Muscle of arm (tissue), 12 donors: ENCODE data around the gene DNAH11. TPM values are rescaled to one million over a fixed set of nuclear protein-coding genes. Genes with fewer than 3 reads are reported as not detected.

ENCODE experiments used
- DNase-seq: peaks from one replicate; pipeline ENCODE4 v3.0.0-alpha.2; 2013
- polyA plus RNA-seq, 12 donors: library from polyadenylated mRNA; unstranded; fragments of 120-200 nt; gene quantifications; one replicate each; pipeline ENCODE4 v1.2.1, GENCODE V29; 2013; ENCODE audit not compliant: insufficient read length in 12 of 12

The DNAH11 gene
- polyA plus RNA-seq, 12 donors = 0.12 to 1.7 (median 0.93) TPM; not detected in 2

GRCh38 chr7:21550821-21551531 is 8.1 kb downstream of the DNAH11 start:
- DNase-seq = no peak

DNA sequence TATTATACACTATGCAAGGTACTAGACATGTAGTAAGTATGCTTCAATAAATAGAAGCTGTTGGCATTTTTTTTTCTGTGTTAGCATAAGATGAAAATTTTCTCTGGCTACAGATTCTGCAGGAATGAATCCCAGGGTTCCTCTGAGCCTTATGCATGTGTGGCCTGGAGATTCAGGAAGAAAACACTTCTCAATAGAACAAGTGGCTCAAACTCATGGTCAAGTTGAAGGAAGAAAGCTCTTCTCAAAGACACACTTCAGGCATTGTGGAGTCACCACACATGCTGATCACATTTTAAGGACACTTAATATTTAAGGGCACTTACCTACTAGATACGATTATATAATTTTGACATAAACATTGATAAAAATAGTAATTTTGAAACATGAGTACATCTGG is 19.5 kb downstream of the DNAH11 start:
- DNase-seq = no peak

DNA sequence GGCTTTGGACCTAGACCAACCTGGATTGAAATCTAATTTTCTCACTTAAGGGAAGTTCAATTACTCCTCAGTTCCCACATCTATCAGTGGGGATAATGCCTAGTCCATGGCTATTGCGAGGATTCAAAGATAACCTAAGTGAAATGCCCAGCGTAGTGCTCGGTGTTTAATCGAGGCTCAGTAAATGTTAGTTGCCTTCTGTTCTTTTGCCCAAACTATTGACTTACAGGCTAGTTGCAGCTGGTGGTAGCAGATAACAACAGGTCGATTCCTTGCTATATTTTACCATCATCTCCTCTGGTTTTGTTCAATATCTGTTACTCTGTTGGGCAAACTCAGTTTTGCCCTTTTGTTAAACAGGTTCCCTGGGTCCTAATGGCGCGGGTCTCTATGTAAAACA is 22.8 kb downstream of the DNAH11 start:
- no peak for DNase-seq

DNA sequence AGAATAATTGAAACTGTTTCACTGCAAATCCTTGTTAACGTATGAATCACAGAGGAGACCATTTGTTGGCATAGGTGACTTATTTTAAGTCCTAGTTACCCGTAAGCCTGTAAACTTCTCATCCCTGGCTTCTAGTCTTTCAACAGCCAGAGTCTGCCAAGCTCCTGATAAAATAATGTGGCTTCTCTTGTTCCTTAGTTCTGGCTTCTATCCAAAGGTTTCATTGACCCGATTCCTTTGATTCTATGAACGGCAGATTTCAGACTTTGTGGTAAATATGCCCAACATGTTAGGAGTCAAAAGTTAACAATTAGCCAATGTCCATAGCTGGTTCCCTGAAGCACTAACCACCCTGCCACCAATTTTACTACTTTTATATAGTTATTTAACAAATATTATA is 23.3 kb downstream of the DNAH11 start:
- DNase-seq = no peak

DNA sequence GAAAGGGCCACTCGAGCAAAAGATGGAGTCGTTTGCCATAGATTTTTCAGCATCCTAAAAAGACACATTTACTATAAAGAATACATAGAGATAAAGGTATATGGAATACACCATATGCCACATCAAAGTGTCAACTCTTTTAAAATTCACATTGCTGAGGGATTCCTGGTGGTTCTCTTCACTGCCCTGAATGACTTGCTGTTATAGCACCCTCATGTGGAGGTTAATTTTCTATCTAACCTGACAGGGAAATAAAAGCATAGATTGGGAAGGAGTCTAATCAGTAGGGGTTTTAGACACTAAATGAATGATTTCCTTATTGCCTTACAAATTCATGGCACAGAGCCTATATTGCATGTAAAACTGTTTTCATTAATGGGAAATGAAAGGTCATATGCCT is 25.9 kb downstream of the DNAH11 start:
- no peak for DNase-seq

- no peak for DNase-seq
Measured at GRCh38 chr7:21572331-21573313, 29.8 kb downstream of the DNAH11 start.

- no peak for DNase-seq
Measured at GRCh38 chr7:21579341-21580072, 36.7 kb downstream of the DNAH11 start.

DNA sequence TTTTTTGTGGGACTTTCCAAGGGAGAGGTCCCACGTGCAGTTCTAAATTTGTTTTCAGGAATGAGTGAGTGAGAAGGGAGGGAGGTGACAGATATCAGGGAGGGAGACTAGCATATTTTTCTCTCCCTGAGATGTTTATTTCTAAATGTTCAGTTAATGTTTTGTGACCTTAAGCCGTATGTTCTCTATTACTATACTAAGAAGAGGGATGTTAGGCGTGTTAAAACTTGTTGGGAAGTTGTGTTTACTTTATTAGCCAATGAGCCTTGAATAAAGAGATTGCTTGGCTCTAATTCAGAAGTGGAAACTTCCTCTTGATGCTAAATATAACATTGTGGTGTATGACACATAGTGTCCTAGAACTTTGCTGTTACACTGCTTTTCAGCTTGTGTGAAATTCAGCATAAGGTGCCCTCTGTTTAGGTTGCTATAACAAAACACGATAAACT is 37.3 kb downstream of the DNAH11 start:
- no peak for DNase-seq

DNA sequence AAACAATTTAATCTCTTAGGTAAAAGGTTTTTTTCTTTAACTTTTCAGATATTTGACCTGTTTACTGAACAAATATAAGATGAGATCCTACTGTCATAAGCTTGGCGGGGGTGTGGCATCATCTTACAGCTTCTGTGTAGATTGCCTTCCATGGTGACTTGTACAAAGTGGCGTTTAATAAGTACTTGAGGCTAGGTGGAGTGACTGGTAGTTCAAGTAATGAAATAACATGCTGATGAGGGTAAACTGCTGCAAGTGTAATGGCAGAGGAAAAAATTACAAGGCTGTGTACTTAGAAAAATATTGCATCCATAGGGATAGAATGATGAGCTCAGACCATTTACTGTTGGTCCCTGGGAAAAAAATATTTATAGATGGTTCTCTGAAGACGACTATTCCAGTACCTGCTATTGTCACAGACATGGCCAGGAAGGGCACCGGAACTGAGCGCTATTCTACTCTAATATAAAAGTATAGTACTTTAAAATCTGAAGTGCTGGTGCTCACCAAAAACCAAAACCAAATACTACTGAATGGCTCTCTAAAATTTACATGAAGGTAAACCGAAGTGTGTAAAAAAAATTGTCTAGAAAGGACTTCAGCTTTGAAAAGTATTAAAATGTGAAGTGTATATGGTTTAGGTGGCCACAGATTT is 42.4 kb downstream of the DNAH11 start:
- DNase-seq = no peak

DNA sequence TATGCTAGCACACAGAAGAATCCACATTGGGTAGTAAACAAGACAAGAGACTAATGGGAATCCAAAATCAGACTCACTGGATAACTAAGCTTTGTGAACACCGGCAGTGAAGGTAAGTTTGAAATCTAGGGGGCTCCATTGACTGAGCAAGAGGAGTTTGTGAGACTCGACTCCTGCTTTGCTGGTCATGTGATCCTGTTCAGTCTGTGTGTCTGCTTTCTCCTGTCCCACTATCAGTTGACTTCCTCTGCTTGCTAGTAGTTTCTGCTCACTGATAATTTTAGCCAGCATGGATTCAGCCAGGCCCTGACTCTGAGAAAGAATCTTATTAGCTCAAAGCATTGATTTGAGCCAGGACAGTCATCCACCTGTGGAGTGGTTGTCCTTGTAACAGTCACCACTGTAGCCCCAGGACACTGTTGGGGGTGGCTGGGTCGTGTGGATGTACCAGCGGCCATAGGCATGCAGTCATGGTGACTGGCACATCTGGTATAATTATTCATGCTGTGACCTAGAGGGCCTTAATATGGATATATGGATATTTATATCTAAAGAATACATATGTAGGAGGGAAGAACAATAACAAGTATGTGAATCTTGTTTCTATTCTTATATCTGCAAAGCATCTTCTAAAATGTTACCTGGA is 44.4 kb downstream of the DNAH11 start:
- no peak for DNase-seq

DNA sequence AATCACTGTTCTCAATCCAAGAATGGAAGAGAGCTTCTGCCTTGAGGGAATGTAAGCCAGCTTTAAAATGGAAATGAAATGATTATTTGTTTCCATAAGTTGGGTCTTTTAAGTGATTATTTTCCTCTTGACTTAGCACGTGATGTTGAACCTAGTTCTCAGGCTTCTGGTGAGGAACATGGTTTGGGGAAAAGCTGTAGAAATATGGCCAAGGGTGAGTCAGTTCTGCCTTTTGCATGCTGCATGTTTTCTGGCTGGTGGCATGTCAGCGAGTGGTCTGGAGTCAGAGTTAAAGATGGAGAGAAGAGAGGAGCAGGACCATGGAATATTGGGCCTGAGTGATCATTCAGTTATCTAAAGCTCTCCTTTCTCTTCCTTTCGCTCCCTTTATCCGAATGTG is 54.0 kb downstream of the DNAH11 start:
- DNase-seq = no peak

- no peak for DNase-seq
Measured at GRCh38 chr7:21603462-21603861, 60.6 kb downstream of the DNAH11 start.

DNA sequence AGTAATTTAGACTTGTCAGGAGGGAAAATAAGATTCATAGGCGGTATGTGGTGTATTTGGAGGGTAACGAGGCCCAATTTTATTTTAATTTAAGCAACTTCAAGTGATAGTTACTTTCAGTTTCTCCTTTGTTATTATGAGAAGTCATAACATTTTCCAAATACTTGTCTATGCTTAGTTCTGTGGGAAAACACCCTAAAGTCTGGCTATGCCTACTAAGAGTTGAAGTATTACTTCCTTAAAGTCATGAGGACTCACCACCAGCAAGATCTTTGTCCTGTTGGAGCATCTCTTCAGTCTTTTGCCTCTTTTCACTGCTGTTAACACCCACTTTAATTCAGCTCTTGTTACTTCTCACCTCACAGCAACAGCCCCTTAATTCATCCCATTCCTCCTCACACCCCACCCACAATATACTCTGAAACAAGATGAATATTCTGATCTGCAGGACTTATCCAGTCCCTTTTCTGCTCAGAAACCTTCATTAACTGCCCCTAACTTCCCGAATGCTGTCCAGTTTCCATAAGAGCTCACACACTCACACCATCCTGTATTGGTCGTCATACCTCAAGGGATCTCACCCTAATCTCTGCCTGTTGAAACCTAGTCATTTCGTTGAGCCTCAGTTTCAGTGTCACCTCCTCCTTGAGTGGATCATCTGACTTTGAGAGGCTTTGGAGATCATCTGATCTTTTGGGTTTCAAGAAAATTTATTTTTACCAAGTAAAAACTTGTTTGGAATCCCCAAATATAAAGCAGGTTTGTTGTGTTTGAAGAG is 61.3 kb downstream of the DNAH11 start:
- DNase-seq = no peak

GRCh38 chr7:21605008-21605585 is 62.3 kb downstream of the DNAH11 start:
- DNase-seq = no peak

DNA sequence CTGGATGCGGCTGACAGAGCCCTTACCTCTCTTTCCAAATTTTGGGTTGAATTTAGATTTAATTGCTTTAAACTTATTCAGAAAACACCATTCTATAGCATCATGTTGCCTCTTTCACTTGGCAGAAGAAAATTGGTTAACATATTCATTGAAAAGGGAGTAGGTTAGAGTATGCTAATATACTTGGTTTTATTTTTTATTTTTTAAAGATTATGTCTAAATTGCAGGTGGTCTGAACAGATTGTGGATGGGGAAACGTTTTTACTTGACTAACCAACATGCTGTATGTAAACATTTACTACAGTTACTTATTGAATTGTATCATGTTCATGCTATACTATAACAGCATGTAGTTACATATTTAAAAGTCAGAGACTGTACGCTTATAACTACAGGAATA is 65.6 kb downstream of the DNAH11 start:
- DNase-seq = no peak

GRCh38 chr7:21611129-21611528 is 68.3 kb downstream of the DNAH11 start:
- no peak for DNase-seq

DNA sequence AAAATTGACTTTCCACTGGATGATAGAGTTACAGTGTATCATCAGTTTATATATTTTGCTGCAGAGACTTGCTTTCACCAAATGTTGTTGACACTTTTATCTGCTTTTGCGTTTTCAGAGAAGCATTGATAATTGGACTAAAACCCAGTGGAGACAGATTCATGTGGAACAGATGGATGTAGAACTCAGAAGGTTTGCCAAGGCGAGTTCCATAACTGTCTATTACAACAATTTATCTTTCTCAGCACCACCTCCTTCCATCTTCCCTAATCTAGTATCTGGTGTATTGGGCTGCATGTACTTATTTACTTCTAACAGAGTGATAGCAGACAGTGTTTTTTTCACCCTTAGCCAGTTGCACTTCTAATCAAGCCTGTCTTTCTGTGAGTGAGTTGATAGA is 73.3 kb downstream of the DNAH11 start:
- DNase-seq = no peak

DNA sequence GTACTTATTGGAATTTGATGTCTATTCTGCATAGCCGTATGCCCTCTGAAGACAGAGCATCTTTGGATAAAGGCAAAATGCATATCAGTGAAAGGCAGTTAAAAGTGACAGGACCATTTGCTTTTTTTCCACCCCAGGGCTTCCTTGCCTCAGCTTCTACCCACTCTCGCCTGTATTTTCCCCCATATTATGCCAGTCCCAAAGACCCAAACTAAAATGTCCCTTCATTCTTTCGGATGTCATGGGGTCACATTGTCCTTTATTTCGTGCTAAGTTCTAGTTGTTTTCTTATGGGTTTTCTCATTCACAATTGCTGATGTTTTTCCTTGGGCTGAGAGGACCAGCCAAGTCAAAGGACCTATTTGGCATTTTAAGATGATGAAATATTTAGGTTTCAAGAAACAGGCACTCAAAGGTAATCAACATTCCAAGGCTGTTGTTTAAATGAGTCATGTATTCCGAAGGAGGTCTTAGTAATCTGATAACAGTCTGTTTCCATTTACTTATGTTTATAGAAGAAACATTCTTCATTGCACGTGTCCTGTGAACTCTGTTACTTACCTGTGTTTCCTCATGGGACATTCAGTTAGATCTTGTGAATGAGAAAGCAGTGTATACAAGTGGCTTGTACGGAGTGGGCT is 74.1 kb downstream of the DNAH11 start:
- no peak for DNase-seq

GRCh38 chr7:21617513-21617912 is 74.7 kb downstream of the DNAH11 start:
- DNase-seq = no peak
